GM19193 (cell line): ENCODE measurements around the gene CSNK2B.

Experiments used
- POLR2A ChIP-seq: IDR thresholded peaks from 4 replicates; pipeline ENCODE4 v1.6.1; 2011; ENCODE audit not compliant: insufficient read depth, insufficient read length; ENCODE audit errors: extremely low read depth

Gene CSNK2B

GRCh38 chr6:31632279-31632946 lies 33.5 kb upstream of the CSNK2B start:
- TF ChIP-seq POLR2A = peak; percentile 32

GRCh38 chr6:31633447-31633846 lies 32.4 kb upstream of the CSNK2B start:
- TF ChIP-seq POLR2A = no peak

GRCh38 chr6:31634131-31634530 lies 31.7 kb upstream of the CSNK2B start:
- TF ChIP-seq POLR2A = no peak

- no peak for TF ChIP-seq POLR2A
These were observed 30.8 kb upstream of the CSNK2B start for GRCh38 chr6:31634969-31635575.

- peak; percentile 17 for TF ChIP-seq POLR2A
These were observed 28.9 kb upstream of the CSNK2B start for GRCh38 chr6:31636698-31637596.

- TF ChIP-seq POLR2A = peak; percentile 12
These were observed 26.8 kb upstream of the CSNK2B start for GRCh38 chr6:31639043-31639442.

GRCh38 chr6:31639449-31639861 lies 26.4 kb upstream of the CSNK2B start:
- no peak for TF ChIP-seq POLR2A

- no peak for TF ChIP-seq POLR2A
These were observed 25.3 kb upstream of the CSNK2B start for GRCh38 chr6:31640612-31641011.

- TF ChIP-seq POLR2A = no peak
These were observed 24.5 kb upstream of the CSNK2B start for GRCh38 chr6:31641370-31641769.

GRCh38 chr6:31642798-31643570 lies 22.9 kb upstream of the CSNK2B start:
- no peak for TF ChIP-seq POLR2A

- no peak for TF ChIP-seq POLR2A
These were observed 21.9 kb upstream of the CSNK2B start for GRCh38 chr6:31643818-31644454.

- no peak for TF ChIP-seq POLR2A
These were observed 20.6 kb upstream of the CSNK2B start for GRCh38 chr6:31645325-31645724.

- TF ChIP-seq POLR2A = no peak
These were observed 14.2 kb upstream of the CSNK2B start for GRCh38 chr6:31651602-31652191.
